Measurements from ENCODE around the gene TEDDM1. TPM values are rescaled to one million over a fixed set of nuclear protein-coding genes. Genes with fewer than 3 reads are reported as not detected.

The TEDDM1 gene
- polyA plus RNA-seq, 1 of the 3 experiments (the other 2 are of a cell fraction) = not detected

- Histone ChIP-seq H3K27me3 (ENCODE audit: insufficient read depth) (no peaks in the 10 kb centered on the region), H3K27ac (ENCODE audit: low read depth in 2 of 2, low read length in 1 of 2) (no peak overlapping the region), H4K20me1 (ENCODE audit: insufficient read depth) (peaks cover 31% of the 10 kb centered on the region), H3K9me2 (no peaks in the 10 kb centered on the region), H3K9ac (no peak overlapping the region), H3F3A (replicated peaks; ENCODE audit: insufficient read depth) (peaks cover 10% of the 10 kb centered on the region), H2AFZ (ENCODE audit: low read depth) (no peak overlapping the region), H3K4me1 (ENCODE audit: control insufficient read depth in 1 of 2, insufficient read depth in 2 of 2, low read depth in 1 of 2, low read length in 1 of 2) (peaks cover 0 to 10% of the 10 kb centered on the region in 2 experiments; a peak in 2 of 4 replicates), H3K4me3 (ENCODE audit: low read depth in 2 of 2, low read length in 1 of 2) (no peak overlapping the region), H3K9me3 (no peaks in the 10 kb centered on the region), H3K36me3 (replicated peaks in 1 of 2; ENCODE audit: control insufficient read depth in 1 of 2, insufficient read depth in 2 of 2, low read length in 1 of 2) (peaks cover 49 to 63% of the 10 kb centered on the region in 2 experiments), H3K79me2 (ENCODE audit: insufficient read depth) (peaks cover 44% of the 10 kb centered on the region), H3K4me2 (no peak overlapping the region)
- ChIA-PET POLR2A (no interaction called here), CTCF (interaction anchor here (0.9 to 1.8 kb wide), 2 partner anchors 9 to 11 kb away, joined by 3 to 5 read pairs; no protein-coding TSS in a partner anchor)
- TF ChIP-seq GABPA (IDR thresholded peaks at IDR 0.05; ENCODE audit: low read depth) (no peak), JUND (IDR thresholded peaks at IDR 0.05) (no peak)
- 95% methylated on average over 2 of the region's 2 CpGs for WGBS (ENCODE audit: low lambda C conversion rate)
- no peak for DNase-seq
These were observed 12.9 kb downstream of the TEDDM1 start for GRCh38 chr1:182387566-182387965.

GRCh38 chr1:182386980-182387379, 13.5 kb downstream of the TEDDM1 start:
- H3K4me2 ChIP-seq = no peak overlapping the region
- H3K27me3 ChIP-seq (ENCODE audit: insufficient read depth) = no peaks in the 10 kb centered on the region
- 87% methylated on average over 5 of the region's 5 CpGs for WGBS (ENCODE audit: low lambda C conversion rate)
- H3K4me3 ChIP-seq (ENCODE audit: low read depth in 2 of 2, low read length in 1 of 2) = no peak overlapping the region
- H3K4me1 ChIP-seq (ENCODE audit: control insufficient read depth in 1 of 2, insufficient read depth in 2 of 2, low read depth in 1 of 2, low read length in 1 of 2) = peaks cover 0 to 7% of the 10 kb centered on the region in 2 experiments; a peak in 1 of 4 replicates
- peaks cover 11% of the 10 kb centered on the region for H3F3A ChIP-seq (replicated peaks; ENCODE audit: insufficient read depth)
- H3K27ac ChIP-seq (ENCODE audit: low read depth in 2 of 2, low read length in 1 of 2) = no peak overlapping the region
- H2AFZ ChIP-seq (ENCODE audit: low read depth) = no peak overlapping the region
- H3K9ac ChIP-seq = no peak overlapping the region
- DNase-seq = no peak
- H3K79me2 ChIP-seq (ENCODE audit: insufficient read depth) = peaks cover 44% of the 10 kb centered on the region
- peaks cover 49 to 68% of the 10 kb centered on the region in 2 experiments for H3K36me3 ChIP-seq (replicated peaks in 1 of 2; ENCODE audit: control insufficient read depth in 1 of 2, insufficient read depth in 2 of 2, low read length in 1 of 2)
- H4K20me1 ChIP-seq (ENCODE audit: insufficient read depth) = peaks cover 31% of the 10 kb centered on the region
- no peaks in the 10 kb centered on the region for H3K9me2 ChIP-seq
- no peaks in the 10 kb centered on the region for H3K9me3 ChIP-seq
- ChIA-PET CTCF (interaction anchor here (1.8 kb wide), 1 partner anchor 10 kb away, joined by 5 read pairs; no protein-coding TSS in a partner anchor), POLR2A (no interaction called here)
- TF ChIP-seq USF2 (IDR thresholded peaks at IDR 0.05; ENCODE audit: borderline replicate concordance, low read depth, low read length) (no peak), MXI1 (IDR thresholded peaks at IDR 0.05; ENCODE audit: low read depth, low read length) (no peak), IRF3 (IDR thresholded peaks at IDR 0.05; ENCODE audit: low read depth, low read length) (no peak), EP300 (IDR thresholded peaks at IDR 0.05; ENCODE audit: borderline replicate concordance in 1 of 2, low read depth in 1 of 2, low read length in 1 of 2) (no peak), REST (IDR thresholded peaks at IDR 0.05; ENCODE audit: low read depth, low read length) (no peak), JUND (IDR thresholded peaks at IDR 0.05) (no peak), GABPA (IDR thresholded peaks at IDR 0.05; ENCODE audit: low read depth) (no peak), MAX (IDR thresholded peaks at IDR 0.05; ENCODE audit: low read depth) (no peak), SIN3A (IDR thresholded peaks at IDR 0.05; ENCODE audit: borderline replicate concordance, low read depth, low read length) (no peak), GATA2 (CRISPR knock-in tag; IDR thresholded peaks at IDR 0.05) (no peak), RAD21 (IDR thresholded peaks at IDR 0.05; ENCODE audit: low read length) (no peak), RFX5 (IDR thresholded peaks at IDR 0.05; ENCODE audit: low read length) (no peak), ELF1 (IDR thresholded peaks at IDR 0.05) (no peak), TAF1 (IDR thresholded peaks at IDR 0.05; ENCODE audit: borderline replicate concordance, low read depth, low read length) (no peak), SMC3 (IDR thresholded peaks at IDR 0.05; ENCODE audit: low read depth, low read length) (no peak), YY1 (IDR thresholded peaks at IDR 0.05; ENCODE audit: low read depth) (no peak)
